ENCODE results near the gene FAM222A.

- no peak for TF ChIP-seq CTCF (conservative IDR thresholded peaks at IDR 0.05 in 1 of 2, IDR thresholded peaks at IDR 0.05 in 1 of 2; ENCODE audit: extremely low read depth in 1 of 2, insufficient read depth in 1 of 2, low read depth in 1 of 2, low read length in 2 of 2)
- no peak for TF ChIP-seq EZH2 (IDR thresholded peaks at IDR 0.05; ENCODE audit: borderline replicate concordance, low read length)
Observed at GRCh38 chr12:109683316-109683715, 30.3 kb upstream of the FAM222A start.

Measured in mammary epithelial cell (primary cell).